ENCODE results near the gene SYNC. TPM values are rescaled to one million over a fixed set of nuclear protein-coding genes. Genes with fewer than 3 reads are reported as not detected.
A peak's percentile ranks its signal among the peaks of the same experiment; 100 is the strongest.

SYNC gene
- polyA plus RNA-seq, 3 donors: 0.05 TPM; not detected in 2

GRCh38 chr1:32706491-32706890, 3.9 kb upstream of the SYNC start:
- H3K9me3 ChIP-seq (replicated peaks in 1 of 2; ENCODE audit: control insufficient read depth in 1 of 2, insufficient read depth in 1 of 2, low read length in 2 of 2): peaks cover 0 to 5% of the 10 kb centered on the region in 2 donors
- DNase-seq: no peak
- H3K27me3 ChIP-seq (ENCODE audit: control insufficient read depth in 2 of 2, insufficient read depth in 2 of 2, low read length in 2 of 2): peaks cover 3 to 27% of the 10 kb centered on the region in 2 donors
- no peak overlapping the region for H3K9ac ChIP-seq (ENCODE audit: insufficient read depth, low read length, poor library complexity, severe bottlenecking)
- intact Hi-C loops (cut with micrococcal nuclease): no loop called here
- Mint-ChIP-seq H3K4me1 (peaks cover 31% of the 10 kb centered on the region), H3K27ac (peak overlapping the region in 1 of 7 donors; percentile 20), H3K4me3 (no peak overlapping the region), H3K27me3 (ENCODE audit: low read depth in 3 of 3) (peaks cover 26 to 35% (median 33%) of the 10 kb centered on the region in 3 donors), H3K9me3 (peaks cover 0 to 12% (median 3%) of the 10 kb centered on the region in 7 donors), H3K36me3 (peaks cover 4 to 9% of the 10 kb centered on the region in 2 donors)
- no peak overlapping the region for H3K4me3 ChIP-seq (replicated peaks in 1 of 3; ENCODE audit: low read depth in 2 of 3, low read length in 3 of 3)
- no peak overlapping the region for H3K4me2 ChIP-seq (replicated peaks; ENCODE audit: extremely low read depth, low read length, poor library complexity, severe bottlenecking)
- H3K36me3 ChIP-seq (replicated peaks in 1 of 2; ENCODE audit: control insufficient read depth in 1 of 2, insufficient read depth in 2 of 2, low read length in 2 of 2): no peaks in the 10 kb centered on the region
- H3K79me2 ChIP-seq (ENCODE audit: insufficient read depth, low read length): no peaks in the 10 kb centered on the region
- no peak for TF ChIP-seq CTCF (IDR thresholded peaks at IDR 0.05)
- H4K20me1 ChIP-seq (ENCODE audit: insufficient read depth, low read length): no peaks in the 10 kb centered on the region
- H2AFZ ChIP-seq (ENCODE audit: insufficient read depth, low read depth, low read length, poor library complexity, severe bottlenecking): peak overlapping the region; percentile 29
- H3K27ac ChIP-seq (ENCODE audit: low read depth in 1 of 2, low read length in 2 of 2): no peak overlapping the region
- WGBS (ENCODE audit: insufficient coverage): 63% methylated on average over 1 of the region's 1 CpG
- peaks cover 22 to 33% of the 10 kb centered on the region in 2 donors for H3K4me1 ChIP-seq (ENCODE audit: control insufficient read depth in 1 of 2, insufficient read depth in 2 of 2, low read length in 2 of 2)

- H3K9me3 ChIP-seq (replicated peaks in 1 of 2; ENCODE audit: control insufficient read depth in 1 of 2, insufficient read depth in 1 of 2, low read length in 2 of 2): peaks cover 0 to 5% of the 10 kb centered on the region in 2 donors
- H3K27me3 Mint-ChIP-seq (ENCODE audit: low read depth in 3 of 3): peaks cover 26 to 38% (median 37%) of the 10 kb centered on the region in 3 donors
- peaks cover 4 to 9% of the 10 kb centered on the region in 2 donors for H3K36me3 Mint-ChIP-seq
- TF ChIP-seq CTCF (IDR thresholded peaks at IDR 0.05): no peak
- peaks cover 0 to 12% (median 8%) of the 10 kb centered on the region in 7 donors for H3K9me3 Mint-ChIP-seq
- H2AFZ ChIP-seq (ENCODE audit: insufficient read depth, low read depth, low read length, poor library complexity, severe bottlenecking): no peak overlapping the region
- H3K4me2 ChIP-seq (replicated peaks; ENCODE audit: extremely low read depth, low read length, poor library complexity, severe bottlenecking): no peak overlapping the region
- H4K20me1 ChIP-seq (ENCODE audit: insufficient read depth, low read length): no peaks in the 10 kb centered on the region
- H3K79me2 ChIP-seq (ENCODE audit: insufficient read depth, low read length): no peaks in the 10 kb centered on the region
- H3K4me1 ChIP-seq (ENCODE audit: control insufficient read depth in 1 of 2, insufficient read depth in 2 of 2, low read length in 2 of 2): peaks cover 15 to 23% of the 10 kb centered on the region in 2 donors
- H3K27ac Mint-ChIP-seq: no peak overlapping the region
- DNase-seq: no peak
- H3K4me1 Mint-ChIP-seq: peaks cover 22% of the 10 kb centered on the region
- peaks cover 3 to 30% of the 10 kb centered on the region in 2 donors for H3K27me3 ChIP-seq (ENCODE audit: control insufficient read depth in 2 of 2, insufficient read depth in 2 of 2, low read length in 2 of 2)
- no peaks in the 10 kb centered on the region for H3K36me3 ChIP-seq (replicated peaks in 1 of 2; ENCODE audit: control insufficient read depth in 1 of 2, insufficient read depth in 2 of 2, low read length in 2 of 2)
- intact Hi-C loops (cut with micrococcal nuclease): no loop called here
- H3K27ac ChIP-seq (ENCODE audit: low read depth in 1 of 2, low read length in 2 of 2): no peak overlapping the region
- 90% methylated on average over 7 of the region's 7 CpGs for WGBS (ENCODE audit: insufficient coverage)
- H3K4me3 ChIP-seq (replicated peaks in 1 of 3; ENCODE audit: low read depth in 2 of 3, low read length in 3 of 3): no peak overlapping the region
- H3K9ac ChIP-seq (ENCODE audit: insufficient read depth, low read length, poor library complexity, severe bottlenecking): no peak overlapping the region
- H3K4me3 Mint-ChIP-seq: no peak overlapping the region
These were observed 2.9 kb upstream of the SYNC start for GRCh38 chr1:32705516-32705915.

All from CD14-positive monocyte (primary cell).